Posterior vena cava (tissue), 2 donors: ENCODE results near the gene SEMA3B. TPM values are rescaled to one million over a fixed set of nuclear protein-coding genes. Genes with fewer than 3 reads are reported as not detected.
"Not testable (repeated sequence)": the region's sequence is repeated elsewhere in the genome, so short reads cannot be mapped to it uniquely, and the experiment has no call there.

Experiments used
- DNase-seq: peaks from one replicate; pipeline ENCODE4 v3.0.0-alpha.2; 2020; ENCODE audit warnings: low spot score
- intact Hi-C, 2 donors: fragments of 100-400 bp; cut with DNase I; formaldehyde crosslinking; loops; one replicate each; pipeline versions ENCODE4 v1.14.1 to v1.14.2; 2022 to 2023
- total RNA-seq, 2 donors: library from RNA; stranded (reverse); fragmentation: NEBNext Ultra II Directional; extraction: Animal tissue kit (Norgen Biotek cat#: 25700); gene quantifications; one replicate each; pipeline ENCODE4 v1.2.1, GENCODE V29; 2021
- donor health status: DM: yes; HTN: yes; CAD: no.
- donor health status: DM: yes; HTN: yes; CAD: no.

SEMA3B gene
- total RNA-seq, 2 donors from 2014 or later, result 18.6 to 39.7 TPM

DNA sequence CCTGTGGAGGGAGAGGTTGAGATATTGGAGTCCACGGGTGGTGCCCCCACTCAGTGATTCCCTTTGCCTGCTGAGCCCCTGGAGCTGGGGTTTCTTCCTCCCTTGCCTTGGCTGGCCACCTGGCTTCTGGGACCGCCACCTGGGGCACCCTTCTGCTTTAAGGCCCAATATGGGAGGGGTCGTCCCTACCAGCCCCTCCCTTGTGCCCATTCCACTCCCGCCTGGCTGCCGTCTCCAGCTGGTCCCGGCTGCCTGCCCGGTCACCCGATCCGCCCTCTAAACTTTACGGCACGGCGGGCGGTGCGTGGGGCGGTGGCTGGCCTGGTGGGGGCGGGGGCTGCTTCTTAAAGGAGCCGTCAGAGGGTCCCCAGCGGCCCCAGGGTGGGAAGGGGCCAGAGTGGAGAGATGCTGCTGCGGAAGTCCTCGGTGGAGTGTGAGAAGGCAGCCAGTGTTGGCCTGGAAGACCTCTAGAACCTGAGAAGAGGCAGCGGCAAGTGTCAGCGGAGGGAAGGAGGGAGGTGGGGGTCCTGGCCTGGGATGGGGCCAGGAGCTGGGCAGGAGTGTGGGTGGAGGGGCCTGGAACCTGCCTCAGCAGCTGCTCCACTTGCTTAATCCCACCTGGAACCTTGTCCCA is 1.6 kb upstream of the SEMA3B start:
- DNase-seq, result peak; percentile 87
- intact Hi-C loops, result no loop called here

DNA sequence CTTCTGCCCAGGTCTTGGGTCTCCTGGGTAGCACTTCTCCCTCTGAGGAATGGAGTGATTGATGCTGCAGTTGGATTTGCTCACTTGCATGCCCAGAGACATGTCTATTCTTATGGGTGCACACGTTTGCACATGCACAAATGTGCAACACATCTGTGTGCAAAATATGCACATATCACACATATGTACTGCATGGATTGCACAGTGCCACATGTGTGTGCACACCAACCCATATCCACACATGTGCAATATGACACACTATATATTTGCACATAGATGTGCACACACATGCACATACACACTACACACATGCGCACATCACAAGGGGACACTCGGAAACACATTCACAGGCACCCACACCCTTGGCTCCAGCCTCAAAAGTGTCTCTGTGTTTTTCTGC is 671 bp upstream of the SEMA3B start:
- intact Hi-C loops, result no loop called here
- no peak for DNase-seq

DNA sequence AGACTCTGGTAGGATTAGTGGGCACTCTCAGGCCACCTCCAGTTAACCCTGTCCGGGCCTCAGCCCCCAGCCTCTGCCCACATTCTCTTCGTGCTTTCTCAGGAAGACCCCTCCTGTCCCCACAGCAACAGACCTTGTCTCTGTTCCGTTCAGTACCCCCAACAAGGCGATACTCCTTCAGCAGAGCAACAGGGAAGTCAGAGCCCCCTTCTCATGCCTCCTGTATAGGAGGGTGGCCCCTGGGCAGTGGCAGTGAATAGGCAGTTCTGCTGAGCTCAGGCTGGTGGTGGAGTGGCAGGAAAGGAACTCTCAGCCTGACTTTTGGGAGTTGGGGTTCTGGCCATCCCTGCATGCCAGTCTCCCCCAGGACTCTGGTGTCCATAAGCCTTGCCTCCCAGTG is 513 bp downstream of the SEMA3B start:
- DNase-seq, result no peak
- intact Hi-C loops, result no loop called here

DNA sequence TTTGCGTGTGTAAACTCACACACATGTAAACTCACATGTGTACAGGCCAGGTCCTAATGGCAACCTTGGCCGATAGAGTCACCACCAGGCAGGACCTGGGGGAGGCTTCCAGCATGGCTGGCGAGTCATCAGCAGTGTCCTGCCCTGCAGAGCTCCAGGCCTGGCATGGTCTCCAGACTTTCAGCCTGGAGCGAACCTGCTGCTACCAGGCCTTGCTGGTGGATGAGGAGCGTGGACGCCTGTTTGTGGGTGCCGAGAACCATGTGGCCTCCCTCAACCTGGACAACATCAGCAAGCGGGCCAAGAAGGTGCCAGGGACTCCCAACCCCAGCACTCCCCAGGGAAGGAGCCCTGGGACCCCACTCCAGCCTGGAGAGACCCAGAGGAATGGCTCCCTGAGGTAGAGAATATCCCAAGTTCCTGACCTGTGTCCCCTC is 1.0 kb downstream of the SEMA3B start:
- intact Hi-C loops, result loop anchor here (2.0 to 5.0 kb wide), 3 partner anchors 43 to 1533 kb away; no protein-coding TSS in a partner anchor
- DNase-seq, result peak; percentile 74

DNA sequence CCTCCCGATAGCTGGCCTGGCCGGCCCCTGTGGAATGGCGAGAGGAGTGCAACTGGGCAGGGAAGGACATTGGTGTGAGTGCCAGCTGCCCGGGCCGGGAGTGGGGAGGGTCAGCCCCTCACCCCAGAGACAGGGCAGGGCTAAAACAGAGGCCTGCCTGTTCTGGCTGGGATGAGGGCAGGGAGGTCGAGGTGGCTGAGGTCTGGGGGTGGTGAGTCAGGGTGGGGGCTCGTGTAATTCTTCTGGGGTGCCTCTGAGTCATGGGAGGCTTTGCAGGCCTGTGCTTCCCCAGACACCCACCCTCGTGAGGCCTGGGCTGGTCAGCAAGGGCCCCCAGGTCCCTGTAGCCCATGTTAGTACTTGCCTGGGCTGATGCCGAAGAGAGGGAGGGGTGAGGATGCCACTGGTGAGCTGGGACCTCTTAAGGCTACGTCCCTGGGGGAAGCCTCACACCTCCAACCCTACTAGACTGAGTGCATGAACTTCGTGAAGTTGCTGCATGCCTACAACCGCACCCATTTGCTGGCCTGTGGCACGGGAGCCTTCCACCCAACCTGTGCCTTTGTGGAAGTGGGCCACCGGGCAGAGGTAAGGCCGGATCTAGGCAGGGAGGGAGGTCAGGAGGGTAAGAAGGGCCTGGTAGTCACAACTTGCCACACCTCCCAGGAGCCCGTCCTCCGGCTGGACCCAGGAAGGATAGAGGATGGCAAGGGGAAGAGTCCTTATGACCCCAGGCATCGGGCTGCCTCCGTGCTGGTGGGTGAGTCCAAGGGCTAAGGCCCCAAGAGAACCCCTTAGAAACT is 1.7 kb downstream of the SEMA3B start:
- no peak for DNase-seq
- intact Hi-C loops, result loop anchor here (2.0 to 5.0 kb wide), 3 partner anchors 43 to 1533 kb away; no protein-coding TSS in a partner anchor

DNA sequence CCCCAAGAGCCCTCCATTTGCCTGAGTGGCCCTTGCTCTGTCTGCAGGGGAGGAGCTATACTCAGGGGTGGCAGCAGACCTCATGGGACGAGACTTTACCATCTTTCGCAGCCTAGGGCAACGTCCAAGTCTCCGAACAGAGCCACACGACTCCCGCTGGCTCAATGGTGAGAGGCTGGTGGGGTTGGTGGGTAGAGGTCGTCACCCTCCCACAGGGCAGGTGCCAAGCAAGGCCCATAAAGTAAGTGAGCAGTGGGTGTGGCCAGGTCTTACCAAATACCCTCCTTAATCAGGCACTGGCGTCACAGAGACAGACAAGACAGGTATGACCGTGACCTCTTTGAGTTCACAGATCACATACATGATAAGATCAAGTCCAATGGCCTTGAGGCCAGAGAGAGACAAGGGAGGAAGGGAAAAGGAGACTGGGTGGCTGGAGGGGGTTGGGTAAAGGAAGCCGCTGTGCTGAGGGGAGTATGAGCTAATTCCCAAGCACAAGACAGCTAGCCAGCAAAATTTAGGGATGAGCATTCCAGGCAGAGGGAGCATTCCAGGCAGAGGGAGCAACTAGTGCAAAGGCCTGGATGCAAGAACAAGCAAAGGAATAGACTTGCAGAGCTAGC is 2.5 kb downstream of the SEMA3B start:
- no peak for DNase-seq
- intact Hi-C loops, result loop anchor here (2.0 to 5.0 kb wide), 3 partner anchors 44 to 1534 kb away; no protein-coding TSS in a partner anchor

DNA sequence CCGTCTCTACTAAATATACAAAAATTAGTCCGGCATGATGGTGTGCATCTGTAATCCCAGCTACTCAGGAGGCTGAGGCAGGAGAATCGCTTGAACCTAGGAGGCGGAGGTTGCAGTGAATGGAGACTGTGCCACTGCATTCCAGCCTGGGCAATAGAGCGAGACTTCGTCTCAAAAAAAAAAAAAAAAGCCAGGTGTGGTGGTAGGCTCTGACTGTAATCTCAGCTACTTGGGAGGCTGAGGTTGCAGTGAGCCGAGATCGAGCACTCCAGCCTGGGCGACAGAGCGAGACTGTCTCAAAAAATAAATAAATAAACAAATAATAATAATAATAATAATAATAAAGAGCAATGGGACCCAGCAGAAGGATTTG is 3.6 kb downstream of the SEMA3B start:
- DNase-seq, result not testable (repeated sequence)
- intact Hi-C loops, result loop anchor here (2.0 to 5.0 kb wide), 3 partner anchors 45 to 1535 kb away; no protein-coding TSS in a partner anchor

DNA sequence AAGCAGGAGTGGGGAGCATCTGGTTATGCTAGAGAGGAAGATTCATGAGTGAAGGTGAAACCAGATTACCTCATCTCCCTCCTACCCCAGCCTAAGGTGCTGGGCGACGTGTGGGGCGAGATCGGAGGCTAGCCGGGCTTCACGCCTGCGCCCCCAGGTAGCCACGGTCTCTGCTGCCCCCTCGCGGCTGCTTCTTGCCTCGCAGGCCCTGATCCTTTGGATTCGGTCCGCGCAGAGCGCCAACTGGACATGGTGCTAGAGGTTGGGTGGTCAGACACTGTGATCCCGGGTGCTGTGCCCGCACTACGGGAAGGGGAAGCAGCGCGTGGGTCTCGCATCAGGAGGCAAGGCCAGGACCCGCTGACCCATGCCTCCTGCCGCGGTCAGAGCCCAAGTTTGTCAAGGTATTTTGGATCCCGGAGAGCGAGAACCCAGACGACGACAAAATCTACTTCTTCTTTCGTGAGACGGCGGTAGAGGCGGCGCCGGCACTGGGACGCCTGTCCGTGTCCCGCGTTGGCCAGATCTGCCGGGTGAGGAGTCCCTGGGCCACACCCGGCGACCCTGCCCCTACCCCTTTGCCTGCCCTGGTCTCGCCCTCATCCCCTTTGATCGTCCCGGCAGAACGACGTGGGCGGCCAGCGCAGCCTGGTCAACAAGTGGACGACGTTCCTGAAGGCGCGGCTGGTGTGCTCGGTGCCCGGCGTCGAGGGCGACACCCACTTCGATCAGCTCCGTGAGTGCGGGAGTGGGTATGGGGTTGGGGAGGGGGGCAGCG is 4.2 kb downstream of the SEMA3B start:
- DNase-seq, result peak; percentile 96
- intact Hi-C loops, result loop anchor here (2.0 to 5.0 kb wide), 3 partner anchors 46 to 1536 kb away; no protein-coding TSS in a partner anchor

DNA sequence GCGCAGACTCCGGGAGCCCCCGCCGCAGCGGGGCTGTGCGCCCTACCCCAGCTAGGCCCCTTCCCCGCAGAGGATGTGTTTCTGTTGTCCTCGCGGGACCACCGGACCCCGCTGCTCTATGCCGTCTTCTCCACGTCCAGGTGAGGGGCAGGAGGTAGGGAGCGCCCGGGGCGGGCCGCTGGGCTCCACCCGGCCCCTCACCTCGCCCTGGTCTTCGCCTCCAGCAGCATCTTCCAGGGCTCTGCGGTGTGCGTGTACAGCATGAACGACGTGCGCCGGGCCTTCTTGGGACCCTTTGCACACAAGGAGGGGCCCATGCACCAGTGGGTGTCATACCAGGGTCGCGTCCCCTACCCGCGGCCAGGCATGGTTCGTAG is 4.7 kb downstream of the SEMA3B start:
- intact Hi-C loops, result loop anchor here (2.0 to 5.0 kb wide), 3 partner anchors 46 to 1536 kb away; no protein-coding TSS in a partner anchor
- no peak for DNase-seq

DNA sequence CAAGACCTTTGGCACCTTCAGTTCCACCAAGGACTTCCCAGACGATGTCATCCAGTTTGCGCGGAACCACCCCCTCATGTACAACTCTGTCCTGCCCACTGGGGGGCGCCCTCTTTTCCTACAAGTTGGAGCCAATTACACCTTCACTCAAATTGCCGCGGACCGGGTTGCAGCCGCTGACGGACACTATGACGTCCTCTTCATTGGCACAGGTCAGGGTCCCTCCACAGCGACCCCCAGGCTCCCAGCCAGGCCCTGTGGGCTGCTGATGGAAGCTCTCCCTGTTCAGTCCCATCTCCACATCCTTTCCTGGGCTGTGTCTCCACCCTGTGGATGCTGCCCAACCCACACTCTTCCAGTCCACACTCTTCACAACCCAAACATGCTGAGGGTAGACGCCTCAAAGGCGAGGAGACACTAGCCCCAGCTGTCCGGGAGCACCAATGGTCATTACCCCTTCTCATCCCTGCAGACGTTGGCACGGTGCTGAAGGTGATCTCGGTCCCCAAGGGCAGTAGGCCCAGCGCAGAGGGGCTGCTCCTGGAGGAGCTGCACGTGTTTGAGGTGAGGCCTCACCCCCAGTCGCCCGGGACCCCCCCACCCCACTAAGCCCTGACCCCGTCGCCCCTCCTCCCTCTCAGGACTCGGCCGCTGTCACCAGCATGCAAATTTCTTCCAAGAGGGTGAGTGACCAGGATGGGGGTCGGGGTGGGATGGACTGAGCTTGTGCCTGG is 5.6 kb downstream of the SEMA3B start:
- intact Hi-C loops, result loop anchor here (5.0 kb wide), 4 partner anchors 47 to 1537 kb away; partner anchors contain the start of gene GNAT1 (in 1 of the 2)
- DNase-seq, result no peak

DNA sequence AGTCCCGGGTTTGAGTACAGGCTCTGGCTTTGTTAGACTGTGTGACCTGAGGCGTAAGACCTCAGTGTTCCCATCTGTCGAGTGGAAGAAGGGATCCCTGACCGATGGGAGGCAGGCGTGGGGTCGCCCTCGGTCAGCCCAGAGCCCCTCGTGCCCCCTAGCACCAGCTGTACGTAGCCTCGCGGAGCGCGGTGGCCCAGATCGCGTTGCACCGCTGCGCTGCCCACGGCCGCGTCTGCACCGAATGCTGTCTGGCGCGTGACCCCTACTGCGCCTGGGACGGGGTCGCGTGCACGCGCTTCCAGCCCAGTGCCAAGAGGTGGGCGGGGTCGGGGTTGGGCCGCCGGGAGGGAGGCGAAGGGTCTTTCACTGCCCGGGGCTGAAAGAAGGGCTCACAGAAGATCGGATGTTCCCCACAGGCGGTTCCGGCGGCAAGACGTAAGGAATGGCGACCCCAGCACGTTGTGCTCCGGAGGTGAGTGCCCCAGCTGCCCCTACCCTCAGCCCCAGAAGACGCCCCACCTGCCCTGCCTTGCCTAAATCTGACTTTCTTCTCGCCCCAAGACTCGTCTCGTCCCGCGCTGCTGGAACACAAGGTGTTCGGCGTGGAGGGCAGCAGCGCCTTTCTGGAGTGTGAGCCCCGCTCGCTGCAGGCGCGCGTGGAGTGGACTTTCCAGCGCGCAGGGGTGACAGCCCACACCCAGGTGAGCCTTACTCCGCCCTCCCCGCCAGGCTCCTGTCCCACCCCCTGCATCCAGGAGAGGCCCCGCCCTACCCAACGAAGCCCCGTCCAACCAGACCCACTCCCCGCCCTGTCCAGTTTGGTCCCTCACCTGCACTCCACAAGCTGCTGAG is 6.4 kb downstream of the SEMA3B start:
- DNase-seq, result no peak
- intact Hi-C loops, result loop anchor here in 1 of 2 donors (5.0 kb wide), 2 partner anchors 83 to 1008 kb away; partner anchors contain the start of gene GNAT1

DNA sequence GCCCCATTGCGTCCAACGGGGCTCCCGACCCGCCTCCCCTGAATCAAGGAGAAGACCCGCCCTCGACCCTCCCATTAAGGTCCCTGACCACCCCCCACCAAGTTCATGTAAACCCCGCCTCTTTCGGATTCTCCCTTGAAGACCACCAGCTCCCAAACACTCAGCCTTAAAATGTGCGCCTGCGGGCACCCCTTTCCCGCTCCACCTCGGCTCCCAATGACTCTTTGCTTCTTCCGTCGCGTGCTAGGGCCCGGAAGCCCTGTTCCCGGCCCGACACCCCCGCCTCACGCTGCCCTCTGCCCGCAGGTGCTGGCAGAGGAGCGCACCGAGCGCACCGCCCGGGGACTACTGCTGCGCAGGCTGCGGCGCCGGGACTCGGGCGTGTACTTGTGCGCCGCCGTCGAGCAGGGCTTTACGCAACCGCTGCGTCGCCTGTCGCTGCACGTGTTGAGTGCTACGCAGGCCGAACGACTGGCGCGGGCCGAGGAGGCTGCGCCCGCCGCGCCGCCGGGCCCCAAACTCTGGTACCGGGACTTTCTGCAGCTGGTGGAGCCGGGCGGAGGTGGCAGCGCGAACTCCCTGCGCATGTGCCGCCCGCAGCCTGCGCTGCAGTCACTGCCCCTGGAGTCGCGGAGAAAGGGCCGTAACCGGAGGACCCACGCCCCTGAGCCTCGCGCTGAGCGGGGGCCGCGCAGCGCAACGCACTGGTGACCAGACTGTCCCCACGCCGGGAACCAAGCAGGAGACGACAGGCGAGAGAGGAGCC is 7.2 kb downstream of the SEMA3B start:
- intact Hi-C loops, result loop anchor here in 1 of 2 donors (5.0 kb wide), 2 partner anchors 84 to 1009 kb away; partner anchors contain the start of gene GNAT1
- DNase-seq, result no peak

DNA sequence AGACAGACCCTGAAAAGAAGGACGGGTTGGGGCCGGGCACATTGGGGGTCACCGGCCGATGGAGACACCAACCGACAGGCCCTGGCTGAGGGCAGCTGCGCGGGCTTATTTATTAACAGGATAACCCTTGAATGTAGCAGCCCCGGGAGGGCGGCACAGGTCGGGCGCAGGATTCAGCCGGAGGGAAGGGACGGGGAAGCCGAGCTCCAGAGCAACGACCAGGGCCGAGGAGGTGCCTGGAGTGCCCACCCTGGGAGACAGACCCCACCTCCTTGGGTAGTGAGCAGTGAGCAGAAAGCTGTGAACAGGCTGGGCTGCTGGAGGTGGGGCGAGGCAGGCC is 7.8 kb downstream of the SEMA3B start:
- no peak for DNase-seq
- intact Hi-C loops, result loop anchor here in 1 of 2 donors (5.0 kb wide), 2 partner anchors 84 to 1009 kb away; partner anchors contain the start of gene GNAT1

DNA sequence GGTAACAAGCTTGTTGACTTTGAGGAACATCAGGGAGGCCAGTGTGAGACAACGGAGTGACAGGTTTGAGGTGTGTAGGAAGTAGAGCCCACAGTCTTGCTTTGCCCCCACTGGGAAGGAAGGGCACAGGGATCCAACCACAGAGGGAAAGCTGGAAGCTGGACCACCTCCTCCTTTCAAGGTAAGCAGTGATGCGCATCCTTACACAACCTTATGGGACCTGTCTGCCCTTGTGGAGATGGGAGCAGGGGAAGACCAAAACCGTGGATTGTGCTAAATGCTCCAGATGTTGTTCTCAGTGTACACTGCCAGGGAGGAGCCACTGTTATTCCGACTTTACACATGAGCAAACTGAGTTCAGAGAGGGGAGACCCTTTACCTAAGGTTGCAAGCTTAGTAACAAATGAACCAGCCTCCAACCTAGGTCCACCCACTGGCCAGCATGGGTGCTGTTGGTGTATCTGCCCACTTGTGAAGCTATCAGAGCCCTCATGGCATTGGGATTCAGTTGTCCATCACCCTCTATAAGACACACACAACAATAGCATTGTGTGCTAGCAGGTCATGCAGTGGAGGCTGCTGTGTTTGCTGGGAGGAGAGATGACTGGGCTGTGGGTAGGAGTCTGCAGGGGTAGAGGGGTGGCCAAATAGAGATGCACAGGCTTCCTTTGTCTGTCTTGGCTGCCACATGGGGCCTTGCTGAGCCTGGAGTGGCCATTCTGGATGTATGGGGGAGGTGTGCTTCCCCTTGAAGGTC is 9.4 kb downstream of the SEMA3B start:
- intact Hi-C loops, result loop anchor here in 1 of 2 donors (5.0 kb wide), 2 partner anchors 86 to 1011 kb away; partner anchors contain the start of gene GNAT1
- no peak for DNase-seq

DNA sequence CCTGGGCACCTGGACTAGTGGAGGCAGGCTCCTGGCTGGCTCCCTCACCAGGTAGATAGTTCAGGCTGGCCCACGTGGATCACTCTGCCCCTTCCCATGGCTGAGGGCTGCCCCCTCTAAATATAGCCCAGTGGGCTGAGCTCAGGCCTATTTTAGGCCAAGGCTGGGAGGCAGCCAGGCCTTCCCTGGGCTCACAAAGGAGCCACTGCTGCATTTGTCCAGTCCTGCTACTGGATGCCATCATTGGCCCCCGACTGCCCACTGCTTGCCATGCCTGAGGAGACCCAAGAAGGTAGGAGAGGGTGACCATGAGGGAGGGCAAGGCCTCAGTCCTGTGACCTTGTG is 9.9 kb downstream of the SEMA3B start, which contains the start of gene LSMEM2:
Gene LSMEM2, plus strand, starts transcription at position 208 of the 345 bp plus-strand sequence. Its CDS starts 27 bp downstream, at position 235.
- intact Hi-C loops, result loop anchor here in 1 of 2 donors (5.0 kb wide), 2 partner anchors 87 to 1012 kb away; partner anchors contain the start of gene GNAT1
- DNase-seq, result no peak
